CD8-positive, alpha-beta memory T cell (primary cell): Measurements from ENCODE around the gene CNTN5. TPM values are rescaled to one million over a fixed set of nuclear protein-coding genes. Genes with fewer than 3 reads are reported as not detected.

Experiments
- CTCF ChIA-PET: fragments of 350-600 bp; sonication (Branson Sonifier 250); formaldehyde crosslinking; loops from one replicate; lab custom pipeline; 2021; ENCODE audit warnings: antibody characterized with exemption; lab: Charles Lee
- POLR2A ChIA-PET: fragments of 350-600 bp; sonication (Branson Sonifier 250); formaldehyde crosslinking; loops from one replicate; lab custom pipeline; 2021; ENCODE audit warnings: antibody characterized with exemption; lab: Charles Lee
- DNase-seq, 5 donors: peaks; one replicate each; pipeline versions ENCODE4 v3.0.0 to v3.0.0-alpha.2; 2020 to 2022; ENCODE audit warnings: mixed read lengths in 1 of 5
- H3K27ac ChIP-seq: one replicate; pipeline ENCODE4 v1.7.0; 2013; ENCODE audit warnings: low read depth, mild to moderate bottlenecking, low read length, moderate library complexity
- H3K27me3 ChIP-seq: 2 replicates; pipeline ENCODE4 v1.7.0; 2013; ENCODE audit warnings: low read length, mild to moderate bottlenecking; ENCODE audit not compliant: insufficient read depth, poor library complexity, severe bottlenecking
- H3K36me3 ChIP-seq: 2 replicates; pipeline ENCODE4 v1.7.0; 2013; ENCODE audit warnings: mild to moderate bottlenecking, low read length, moderate library complexity; ENCODE audit not compliant: insufficient read depth
- H3K4me1 ChIP-seq: 2 replicates; pipeline ENCODE4 v1.7.0; 2013; ENCODE audit warnings: mild to moderate bottlenecking, low read length, moderate library complexity; ENCODE audit not compliant: insufficient read depth
- H3K4me3 ChIP-seq: 2 replicates; pipeline ENCODE4 v1.7.0; 2013; ENCODE audit warnings: mild to moderate bottlenecking, low read length
- H3K9me3 ChIP-seq: 2 replicates; pipeline ENCODE4 v1.7.0; 2013; ENCODE audit warnings: mild to moderate bottlenecking, low read length
- H3K27ac Mint-ChIP-seq, 8 donors: one replicate each; pipeline ENCODE4 v1.8.0; 2020 to 2021; ENCODE audit warnings: mixed read lengths in 8 of 8, mild to moderate bottlenecking in 6 of 8, inconsistent platforms in 3 of 8, moderate library complexity in 3 of 8
- H3K27me3 Mint-ChIP-seq, 2 donors: one replicate each; pipeline ENCODE4 v1.8.0; 2020 to 2021; ENCODE audit warnings: mixed read lengths in 2 of 2, mild to moderate bottlenecking in 1 of 2, moderate library complexity in 1 of 2
- H3K36me3 Mint-ChIP-seq, 3 donors: one replicate each; pipeline ENCODE4 v1.8.0; 2020 to 2021; ENCODE audit warnings: mixed read lengths in 3 of 3, inconsistent platforms in 1 of 3, mild to moderate bottlenecking in 1 of 3
- H3K4me1 Mint-ChIP-seq, 3 donors: one replicate each; pipeline ENCODE4 v1.8.0; 2020 to 2021; ENCODE audit warnings: mixed read lengths in 3 of 3, inconsistent platforms in 1 of 3, mild to moderate bottlenecking in 1 of 3
- H3K4me3 Mint-ChIP-seq, 7 donors: one replicate each; pipeline ENCODE4 v1.8.0; 2020 to 2021; ENCODE audit warnings: mixed read lengths in 7 of 7, mild to moderate bottlenecking in 6 of 7, moderate library complexity in 4 of 7, inconsistent platforms in 2 of 7
- H3K9me3 Mint-ChIP-seq, 5 donors: one replicate each; pipeline ENCODE4 v1.8.0; 2020 to 2022; ENCODE audit warnings: mixed read lengths in 5 of 5, mild to moderate bottlenecking in 3 of 5, moderate library complexity in 2 of 5, inconsistent platforms in 1 of 5
- polyA plus RNA-seq: library from polyadenylated mRNA; unstranded; fragments of 300-500 nt; fragmentation: Illumina TruSeq; gene quantifications from one replicate; pipeline ENCODE4 v1.2.3, GENCODE V29; 2021
- total RNA-seq, 2 experiments: library from RNA; stranded (reverse); gene quantifications; one replicate each; pipeline ENCODE4 v1.2.3, GENCODE V29; 2021

The CNTN5 gene
- total and polyA plus RNA-seq, 3 experiments from 2014 or later, result not detected

- Mint-ChIP-seq H3K9me3 (peaks cover 3 to 24% (median 4%) of the 10 kb centered on the region in 5 donors), H3K27me3 (no peaks in the 10 kb centered on the region), H3K27ac (no peak overlapping the region), H3K4me3 (no peak overlapping the region), H3K36me3 (no peaks in the 10 kb centered on the region), H3K4me1 (no peaks in the 10 kb centered on the region)
- H3K27me3 ChIP-seq, result no peaks in the 10 kb centered on the region
- no peak overlapping the region for H3K27ac ChIP-seq
- H3K9me3 ChIP-seq, result no peaks in the 10 kb centered on the region
- H3K4me1 ChIP-seq, result no peaks in the 10 kb centered on the region
- CTCF ChIA-PET, result no interaction called here
- DNase-seq, result no peak
- no peaks in the 10 kb centered on the region for H3K36me3 ChIP-seq
- no peak overlapping the region for H3K4me3 ChIP-seq
- POLR2A ChIA-PET, result no interaction called here
Observed at GRCh38 chr11:99452075-99452474, 431.3 kb downstream of the CNTN5 start.

GRCh38 chr11:99461913-99462312, 441.2 kb downstream of the CNTN5 start:
- H3K27me3 ChIP-seq, result no peaks in the 10 kb centered on the region
- no peaks in the 10 kb centered on the region for H3K4me1 ChIP-seq
- no peaks in the 10 kb centered on the region for H3K27me3 Mint-ChIP-seq
- DNase-seq, result no peak
- no peak overlapping the region for H3K4me3 Mint-ChIP-seq
- H3K9me3 ChIP-seq, result no peaks in the 10 kb centered on the region
- ChIA-PET CTCF (no interaction called here), POLR2A (no interaction called here)
- peaks cover 7 to 22% (median 9%) of the 10 kb centered on the region in 5 donors for H3K9me3 Mint-ChIP-seq
- no peaks in the 10 kb centered on the region for H3K36me3 ChIP-seq
- no peaks in the 10 kb centered on the region for H3K4me1 Mint-ChIP-seq
- H3K36me3 Mint-ChIP-seq, result no peaks in the 10 kb centered on the region
- H3K27ac Mint-ChIP-seq, result no peak overlapping the region
- H3K27ac ChIP-seq, result no peak overlapping the region
- H3K4me3 ChIP-seq, result no peak overlapping the region

GRCh38 chr11:99464985-99465384, 444.2 kb downstream of the CNTN5 start:
- no peaks in the 10 kb centered on the region for H3K4me1 Mint-ChIP-seq
- POLR2A ChIA-PET, result no interaction called here

DNA sequence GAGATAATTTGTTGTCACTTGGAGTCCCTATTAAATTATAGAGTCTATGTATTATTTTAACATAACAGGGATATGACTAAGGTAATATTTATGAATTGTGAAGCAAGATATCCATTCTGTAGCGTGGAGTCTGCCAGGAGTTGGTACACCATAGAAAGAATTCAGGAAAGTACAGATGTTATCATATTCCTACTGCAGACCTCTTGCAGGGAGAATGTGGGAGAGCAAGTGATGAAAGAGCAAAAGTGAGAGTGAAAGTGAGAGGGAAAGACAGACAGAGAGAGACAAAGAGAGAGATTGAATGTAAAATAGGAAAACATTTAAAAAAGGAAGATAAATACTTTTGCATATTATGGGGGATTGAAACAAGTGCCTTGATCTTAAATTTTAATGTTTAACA, 468.8 kb downstream of the CNTN5 start:
- ChIA-PET POLR2A (no interaction called here), CTCF (no interaction called here)
- Mint-ChIP-seq H3K36me3 (no peaks in the 10 kb centered on the region), H3K4me3 (no peak overlapping the region), H3K9me3 (peaks cover 0 to 28% (median 7%) of the 10 kb centered on the region in 5 donors), H3K27me3 (no peaks in the 10 kb centered on the region), H3K27ac (no peak overlapping the region), H3K4me1 (no peaks in the 10 kb centered on the region)
- no peaks in the 10 kb centered on the region for H3K27me3 ChIP-seq
- no peaks in the 10 kb centered on the region for H3K9me3 ChIP-seq
- H3K4me3 ChIP-seq, result no peak overlapping the region
- no peaks in the 10 kb centered on the region for H3K36me3 ChIP-seq
- no peak for DNase-seq
- no peak overlapping the region for H3K27ac ChIP-seq
- no peaks in the 10 kb centered on the region for H3K4me1 ChIP-seq

More at GRCh38 chr11:99464985-99465384, 444.2 kb downstream of the CNTN5 start:
- Histone ChIP-seq H3K4me1 (no peaks in the 10 kb centered on the region), H3K9me3 (no peaks in the 10 kb centered on the region), H3K4me3 (no peak overlapping the region), H3K27ac (no peak overlapping the region), H3K36me3 (no peaks in the 10 kb centered on the region), H3K27me3 (no peaks in the 10 kb centered on the region)
- no peak overlapping the region for H3K27ac Mint-ChIP-seq
- no peaks in the 10 kb centered on the region for H3K36me3 Mint-ChIP-seq
- no peak for DNase-seq
- no peak overlapping the region for H3K4me3 Mint-ChIP-seq
- CTCF ChIA-PET, result no interaction called here
- H3K27me3 Mint-ChIP-seq, result no peaks in the 10 kb centered on the region
- peaks cover 6 to 22% (median 7%) of the 10 kb centered on the region in 5 donors for H3K9me3 Mint-ChIP-seq

DNA sequence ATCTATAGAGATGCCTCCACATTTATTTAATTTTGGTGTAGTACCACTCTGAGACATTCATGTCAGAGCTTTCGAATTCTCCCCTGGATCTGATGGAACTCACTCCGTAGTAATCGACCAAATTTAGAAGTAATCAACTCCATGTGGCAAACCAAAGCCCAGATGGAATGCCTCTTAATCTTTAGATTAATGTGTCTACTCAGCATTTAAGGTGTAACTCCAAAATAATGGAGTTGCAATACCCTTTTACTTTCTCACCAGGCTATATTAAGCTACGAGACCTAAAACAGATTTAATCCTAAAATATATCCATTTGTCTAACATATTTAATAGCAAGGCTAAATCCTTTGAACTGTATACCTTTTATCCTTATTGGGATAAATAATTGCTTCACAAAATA, 473.3 kb downstream of the CNTN5 start:
- H3K9me3 ChIP-seq, result peaks cover 3% of the 10 kb centered on the region
- no peaks in the 10 kb centered on the region for H3K4me1 Mint-ChIP-seq
- no peaks in the 10 kb centered on the region for H3K36me3 Mint-ChIP-seq
- ChIA-PET CTCF (no interaction called here), POLR2A (no interaction called here)
- no peak for DNase-seq
- no peaks in the 10 kb centered on the region for H3K36me3 ChIP-seq
- H3K4me1 ChIP-seq, result no peaks in the 10 kb centered on the region
- H3K27ac ChIP-seq, result no peak overlapping the region
- no peak overlapping the region for H3K4me3 Mint-ChIP-seq
- H3K27ac Mint-ChIP-seq, result no peak overlapping the region
- no peaks in the 10 kb centered on the region for H3K27me3 Mint-ChIP-seq
- no peaks in the 10 kb centered on the region for H3K27me3 ChIP-seq
- peaks cover 1 to 12% (median 4%) of the 10 kb centered on the region in 5 donors for H3K9me3 Mint-ChIP-seq
- H3K4me3 ChIP-seq, result no peak overlapping the region

DNA sequence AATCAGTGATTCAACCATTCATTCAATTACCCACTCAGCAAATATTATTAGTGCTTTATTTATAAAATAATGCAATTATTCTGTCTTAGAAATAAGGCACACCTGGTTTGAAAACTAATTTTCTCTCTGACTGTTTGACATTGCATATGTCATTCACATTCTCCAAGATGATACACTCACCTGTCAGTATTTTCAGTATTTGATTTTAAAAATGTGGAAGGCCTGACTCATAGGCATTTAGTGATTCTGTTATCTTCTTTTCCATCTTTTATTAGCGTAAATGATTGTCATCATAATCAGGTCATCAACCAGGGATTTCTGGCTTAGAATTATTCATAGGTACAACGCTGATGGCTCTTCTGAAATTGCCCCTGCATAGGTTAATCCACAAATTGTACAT, 480.9 kb downstream of the CNTN5 start:
- Histone ChIP-seq H3K4me1 (no peaks in the 10 kb centered on the region), H3K27me3 (no peaks in the 10 kb centered on the region), H3K4me3 (no peak overlapping the region), H3K9me3 (no peaks in the 10 kb centered on the region), H3K36me3 (no peaks in the 10 kb centered on the region), H3K27ac (no peak overlapping the region)
- no peaks in the 10 kb centered on the region for H3K4me1 Mint-ChIP-seq
- POLR2A ChIA-PET, result no interaction called here
- DNase-seq, result no peak
- H3K4me3 Mint-ChIP-seq, result no peak overlapping the region
- CTCF ChIA-PET, result no interaction called here
- no peaks in the 10 kb centered on the region for H3K27me3 Mint-ChIP-seq
- no peak overlapping the region for H3K27ac Mint-ChIP-seq
- no peaks in the 10 kb centered on the region for H3K36me3 Mint-ChIP-seq
- H3K9me3 Mint-ChIP-seq, result peaks cover 1 to 45% (median 18%) of the 10 kb centered on the region in 5 donors

- no peaks in the 10 kb centered on the region for H3K36me3 ChIP-seq
- no peak overlapping the region for H3K4me3 ChIP-seq
- DNase-seq, result no peak
- ChIA-PET POLR2A (no interaction called here), CTCF (no interaction called here)
- no peak overlapping the region for H3K27ac Mint-ChIP-seq
- H3K9me3 ChIP-seq, result no peaks in the 10 kb centered on the region
- H3K4me3 Mint-ChIP-seq, result no peak overlapping the region
- H3K27me3 ChIP-seq, result no peaks in the 10 kb centered on the region
- peaks cover 5 to 32% (median 14%) of the 10 kb centered on the region in 5 donors for H3K9me3 Mint-ChIP-seq
- no peaks in the 10 kb centered on the region for H3K4me1 Mint-ChIP-seq
- H3K27ac ChIP-seq, result no peak overlapping the region
- no peaks in the 10 kb centered on the region for H3K27me3 Mint-ChIP-seq
- H3K36me3 Mint-ChIP-seq, result no peaks in the 10 kb centered on the region
- no peaks in the 10 kb centered on the region for H3K4me1 ChIP-seq
Observed at GRCh38 chr11:99505316-99505715, 484.6 kb downstream of the CNTN5 start.

DNA sequence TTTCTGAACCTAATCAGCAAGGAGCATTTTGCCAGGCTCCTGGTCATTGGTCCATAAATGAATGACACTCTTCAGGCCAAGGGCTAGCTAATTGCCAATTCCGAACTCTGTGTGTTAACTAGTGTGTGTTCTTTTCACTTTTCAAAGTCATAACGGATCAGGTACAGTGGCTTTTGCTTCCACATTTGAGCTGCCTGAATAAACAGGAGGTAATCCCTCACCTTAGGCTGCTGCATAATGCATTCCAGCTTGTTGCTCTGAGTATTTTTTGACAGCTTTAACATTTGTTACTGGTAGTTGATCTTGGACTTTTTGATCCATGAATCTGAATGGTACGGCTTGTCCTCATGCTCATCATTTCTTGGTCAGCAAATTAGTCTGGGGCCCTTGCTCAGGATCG, 485.1 kb downstream of the CNTN5 start:
- no peaks in the 10 kb centered on the region for H3K4me1 ChIP-seq
- H3K27me3 ChIP-seq, result no peaks in the 10 kb centered on the region
- no peak overlapping the region for H3K27ac Mint-ChIP-seq
- H3K36me3 ChIP-seq, result no peaks in the 10 kb centered on the region
- no peaks in the 10 kb centered on the region for H3K36me3 Mint-ChIP-seq
- no peaks in the 10 kb centered on the region for H3K4me1 Mint-ChIP-seq
- no peak overlapping the region for H3K4me3 ChIP-seq
- ChIA-PET CTCF (no interaction called here), POLR2A (no interaction called here)
- peaks cover 3 to 30% (median 13%) of the 10 kb centered on the region in 5 donors for H3K9me3 Mint-ChIP-seq
- no peaks in the 10 kb centered on the region for H3K9me3 ChIP-seq
- no peak for DNase-seq
- no peaks in the 10 kb centered on the region for H3K27me3 Mint-ChIP-seq
- no peak overlapping the region for H3K27ac ChIP-seq
- H3K4me3 Mint-ChIP-seq, result no peak overlapping the region

DNA sequence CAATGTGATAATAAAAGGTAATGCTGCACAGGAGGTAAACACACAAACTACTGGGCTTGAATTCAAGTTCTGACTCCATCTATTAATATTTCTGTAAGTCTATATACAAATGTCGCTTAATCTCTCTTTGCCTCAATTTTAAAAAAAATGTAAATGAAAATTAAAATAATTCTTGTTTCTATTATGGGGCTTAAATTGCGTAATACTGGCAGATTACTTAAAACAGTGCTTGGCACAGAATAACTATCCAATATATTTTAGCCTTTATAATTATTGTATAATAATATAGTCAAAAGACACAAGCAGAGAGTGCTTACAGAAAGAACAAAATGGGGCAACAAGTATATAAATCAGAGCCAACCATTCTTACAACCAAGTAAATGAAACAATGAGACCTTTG, 489.1 kb downstream of the CNTN5 start:
- no peaks in the 10 kb centered on the region for H3K4me1 Mint-ChIP-seq

More for the DNA sequence above, 489.1 kb downstream of the CNTN5 start:
- no peak overlapping the region for H3K27ac Mint-ChIP-seq
- H3K4me3 ChIP-seq, result no peak overlapping the region
- no peaks in the 10 kb centered on the region for H3K36me3 Mint-ChIP-seq
- no peaks in the 10 kb centered on the region for H3K4me1 ChIP-seq
- ChIA-PET CTCF (no interaction called here), POLR2A (no interaction called here)
- no peaks in the 10 kb centered on the region for H3K27me3 ChIP-seq
- H3K27me3 Mint-ChIP-seq, result peaks cover 0 to 1% of the 10 kb centered on the region in 2 donors
- no peaks in the 10 kb centered on the region for H3K9me3 ChIP-seq
- H3K9me3 Mint-ChIP-seq, result peaks cover 3 to 21% (median 12%) of the 10 kb centered on the region in 5 donors
- no peak for DNase-seq
- H3K27ac ChIP-seq, result no peak overlapping the region
- H3K4me3 Mint-ChIP-seq, result no peak overlapping the region
- no peaks in the 10 kb centered on the region for H3K36me3 ChIP-seq
